UCSD-AML1 (cell line): Measurements from ENCODE around the gene SLC66A3.

Experiments
- DNase-seq: peaks from one replicate; lab custom pipeline; 2025; ENCODE audit not compliant: unreplicated experiment; lab: John Stamatoyannopoulos, UW

SLC66A3 gene

GRCh38 chr2:11155381-11156035, at the start of gene SLC66A3:
TSS of gene SLC66A3 (plus strand) at chr2:11155467. CDS start at chr2:11155547, 80 bp downstream.
- DNase-seq, result peak; percentile 94

DNA sequence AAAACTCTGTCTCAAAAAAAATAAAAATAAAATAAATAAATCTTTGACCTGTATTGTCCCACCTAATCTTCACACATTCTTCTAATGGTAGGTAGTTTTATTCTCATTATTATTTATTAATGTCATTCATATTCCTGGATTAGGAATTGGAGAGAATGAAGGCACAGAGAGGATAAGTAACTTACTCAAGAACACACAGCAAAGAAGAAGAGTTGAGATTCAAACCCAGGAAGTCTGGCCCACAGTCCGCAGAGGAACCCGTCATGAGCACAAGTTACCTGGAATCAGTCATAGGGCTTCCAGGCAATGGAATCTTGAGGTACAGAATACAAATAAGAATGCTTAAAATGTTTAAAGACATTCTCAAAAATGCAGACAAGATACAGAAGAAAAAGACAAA, 46.3 kb upstream of the SLC66A3 start:
- no peak for DNase-seq

- DNase-seq, result no peak
Measured at GRCh38 chr2:11112870-11113428, 42.3 kb upstream of the SLC66A3 start.

- DNase-seq, result no peak
Measured at GRCh38 chr2:11117776-11118175, 37.5 kb upstream of the SLC66A3 start.

DNA sequence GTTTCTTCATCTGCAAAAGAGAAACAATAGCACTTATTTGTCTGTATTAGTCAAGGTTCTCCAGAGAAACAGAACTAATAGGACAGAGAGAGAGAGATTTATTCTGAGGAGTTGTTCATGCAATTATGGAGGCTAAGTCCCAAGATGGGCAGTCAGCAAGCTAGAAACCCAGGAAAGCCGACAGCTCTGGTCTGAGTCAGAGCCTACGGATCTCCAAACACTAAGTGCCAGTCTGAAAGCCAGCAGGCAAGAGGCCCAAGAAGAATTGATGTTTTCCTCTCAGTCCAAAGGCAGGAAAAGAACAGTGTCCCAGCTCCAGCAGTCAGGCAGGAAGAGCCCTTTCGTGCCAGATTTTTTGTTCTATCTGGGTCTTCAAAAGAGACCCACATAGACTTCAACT, 36.5 kb upstream of the SLC66A3 start:
- no peak for DNase-seq

GRCh38 chr2:11121099-11121822, 34.0 kb upstream of the SLC66A3 start:
- DNase-seq, result no peak

GRCh38 chr2:11121823-11122155, 33.5 kb upstream of the SLC66A3 start:
- no peak for DNase-seq

DNA sequence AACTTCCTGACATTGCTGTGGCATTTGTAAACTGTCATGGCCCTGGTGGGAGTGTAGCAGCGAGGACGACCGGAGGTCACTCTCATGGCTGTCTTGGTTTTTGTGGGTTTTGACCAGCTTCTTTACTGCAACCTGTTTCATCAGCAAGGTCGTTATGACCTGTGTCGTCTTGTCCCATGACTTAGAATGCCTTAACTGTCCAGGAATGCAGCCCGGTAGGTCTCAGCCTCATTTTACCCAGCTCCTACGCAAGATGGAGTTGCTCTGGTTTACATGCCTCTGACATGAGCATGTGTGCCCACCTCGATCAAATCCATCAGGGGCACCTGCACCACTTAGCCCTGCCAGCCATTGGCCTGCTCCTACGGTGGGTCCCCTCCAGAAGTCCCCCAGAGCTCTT, 32.9 kb upstream of the SLC66A3 start:
- no peak for DNase-seq

DNA sequence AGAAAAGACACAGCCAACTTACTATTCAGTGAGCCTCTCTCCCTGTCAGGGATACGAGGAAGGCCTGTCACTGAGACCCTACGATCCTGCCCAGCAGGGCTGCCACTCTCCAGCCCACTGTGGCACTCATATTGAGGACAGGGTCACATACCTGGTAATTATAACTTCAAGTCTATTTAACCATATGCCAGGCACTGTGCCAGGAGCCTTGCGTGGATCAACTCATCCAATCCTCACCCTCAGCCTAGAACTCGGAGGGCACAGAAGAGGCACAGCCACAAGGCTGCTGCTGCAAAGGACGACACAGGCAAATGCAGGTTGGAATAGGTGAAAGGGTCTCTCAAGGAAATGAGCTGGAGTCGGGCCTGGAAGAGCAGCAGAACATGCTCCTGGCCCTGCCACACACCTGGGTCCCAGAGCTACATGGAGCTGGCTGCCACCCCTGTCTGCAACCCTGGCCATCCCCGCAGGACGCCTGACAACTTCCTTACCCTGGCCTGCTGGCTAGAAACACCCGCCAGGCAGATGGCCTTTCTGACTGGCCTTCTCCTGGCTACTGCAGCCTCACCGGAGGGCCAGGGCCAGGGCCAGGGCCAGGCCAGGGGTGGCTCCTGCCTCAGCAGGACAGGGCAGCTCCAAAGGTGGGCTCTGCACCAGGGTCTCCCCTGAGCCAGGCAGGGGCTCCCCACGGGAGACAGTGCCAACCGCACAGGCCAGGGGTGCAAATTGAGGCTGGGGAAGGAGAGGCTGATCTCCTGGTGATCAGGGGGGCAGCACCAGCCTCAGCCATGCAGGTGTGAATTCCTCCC, 32.1 kb upstream of the SLC66A3 start:
- no peak for DNase-seq

GRCh38 chr2:11123856-11124759, 31.2 kb upstream of the SLC66A3 start:
- peak; percentile 61 for DNase-seq

DNA sequence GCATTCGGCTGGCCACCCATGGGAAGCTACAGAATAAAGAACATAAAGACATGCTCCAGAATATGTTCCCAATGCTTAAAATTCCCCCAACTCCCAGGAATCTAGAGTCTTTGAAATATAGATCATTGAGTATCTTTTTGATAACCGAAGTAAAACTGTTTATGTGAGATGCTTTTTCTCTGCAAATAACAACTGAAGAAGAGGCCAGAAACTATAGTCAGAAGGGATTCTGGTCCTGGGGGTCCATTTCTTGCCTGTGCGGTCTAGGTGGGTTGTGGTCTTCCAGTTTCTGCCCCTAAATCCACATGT, 30.6 kb upstream of the SLC66A3 start:
- DNase-seq, result no peak

DNA sequence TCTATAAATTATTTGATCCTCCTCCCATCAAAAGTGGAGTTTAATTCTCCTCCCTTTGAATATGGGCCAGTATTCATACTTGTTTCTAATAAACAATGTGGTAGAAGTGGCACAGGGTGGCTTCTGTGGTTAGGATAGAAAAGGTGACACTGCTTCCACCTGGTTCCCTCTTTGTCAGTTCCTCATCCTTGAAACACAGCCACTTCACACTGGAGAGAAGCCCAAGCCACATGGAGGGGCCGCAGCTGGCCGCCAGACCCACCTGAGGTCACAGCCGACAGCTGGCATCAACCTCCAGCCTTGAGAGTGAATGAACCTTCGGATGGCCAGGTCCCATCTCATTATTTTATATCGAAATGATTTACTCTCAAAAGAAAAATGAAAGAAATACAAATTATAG, 27.5 kb upstream of the SLC66A3 start:
- no peak for DNase-seq

- DNase-seq, result no peak
Measured at GRCh38 chr2:11128243-11128951, 26.9 kb upstream of the SLC66A3 start.

DNA sequence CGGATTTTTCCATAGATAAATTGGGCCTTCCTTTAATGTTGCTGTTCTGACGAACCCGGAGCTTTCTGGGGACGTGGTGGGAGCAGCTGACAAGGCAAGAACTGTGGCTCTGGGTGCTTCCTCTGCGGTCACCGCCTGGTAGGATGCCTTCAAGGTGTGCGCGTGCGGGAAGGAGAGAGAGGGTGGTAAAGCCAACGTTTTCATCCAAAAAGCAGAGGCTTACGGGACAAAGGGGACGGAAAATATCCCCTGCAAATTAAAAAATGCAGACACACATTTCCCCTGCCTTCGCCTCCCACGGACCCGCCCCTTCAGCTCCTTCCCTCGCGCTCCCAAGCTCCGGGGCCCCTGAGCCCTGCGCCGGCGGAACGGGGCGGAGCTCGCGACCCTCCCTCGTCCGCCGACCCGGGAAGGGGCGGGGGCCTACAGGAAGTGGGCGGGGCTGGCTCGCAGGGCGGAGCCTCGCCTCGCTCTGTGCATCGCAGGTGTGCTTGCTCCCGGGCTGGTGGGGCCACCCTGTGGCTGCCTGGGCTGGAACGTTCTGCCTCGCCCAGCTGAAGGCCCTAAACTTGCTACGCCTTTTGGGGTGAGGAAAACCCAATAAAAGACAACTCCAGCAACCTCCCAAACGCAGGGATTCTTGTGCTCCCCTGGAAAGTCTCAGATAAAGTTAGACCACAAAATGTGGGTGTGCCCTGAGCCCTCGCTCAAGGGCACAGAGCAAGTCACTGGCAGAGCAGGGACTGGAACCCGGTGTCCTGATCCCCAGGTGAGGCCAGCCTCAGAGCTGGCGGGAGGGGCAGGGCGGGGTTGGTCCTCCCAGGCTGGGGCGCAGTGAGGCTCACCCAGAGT, 25.4 kb upstream of the SLC66A3 start:
- peak; percentile 80 for DNase-seq

DNA sequence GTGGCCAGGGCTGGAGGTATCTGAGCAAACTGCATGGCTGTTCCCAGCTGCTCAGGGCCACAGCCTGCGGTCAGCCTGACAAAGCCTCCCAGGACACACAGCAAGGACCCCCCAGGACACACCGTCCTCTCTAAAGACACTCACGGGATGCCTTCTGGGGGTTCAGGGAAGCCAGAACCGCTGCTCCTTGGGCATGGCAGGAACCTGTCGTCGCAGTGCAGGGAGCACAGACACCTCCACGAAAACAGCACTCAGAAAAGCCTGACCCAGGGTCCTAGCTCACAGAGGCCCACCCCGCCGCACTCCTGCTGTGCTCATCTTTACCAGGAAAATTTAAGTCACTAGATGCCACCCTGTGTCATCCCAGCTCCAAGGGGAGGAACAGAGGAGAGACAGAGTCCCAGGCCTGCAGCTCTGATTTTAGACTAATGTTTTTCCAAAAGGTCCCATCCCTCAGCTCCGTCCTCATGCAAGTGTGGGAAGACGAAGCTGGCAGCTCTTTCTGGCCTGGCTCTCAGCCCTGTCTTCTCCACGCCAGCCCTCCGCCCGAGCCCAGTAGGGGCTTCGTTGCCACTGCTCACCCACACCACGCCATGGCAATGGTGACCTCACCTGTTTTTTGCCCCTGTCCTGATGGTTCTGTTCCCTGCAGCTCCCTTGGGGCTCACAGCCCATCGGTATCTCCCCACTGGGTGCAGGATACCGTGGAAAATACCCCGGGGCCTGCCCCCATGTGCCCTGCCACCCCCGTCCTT, 23.9 kb upstream of the SLC66A3 start:
- DNase-seq, result no peak

DNA sequence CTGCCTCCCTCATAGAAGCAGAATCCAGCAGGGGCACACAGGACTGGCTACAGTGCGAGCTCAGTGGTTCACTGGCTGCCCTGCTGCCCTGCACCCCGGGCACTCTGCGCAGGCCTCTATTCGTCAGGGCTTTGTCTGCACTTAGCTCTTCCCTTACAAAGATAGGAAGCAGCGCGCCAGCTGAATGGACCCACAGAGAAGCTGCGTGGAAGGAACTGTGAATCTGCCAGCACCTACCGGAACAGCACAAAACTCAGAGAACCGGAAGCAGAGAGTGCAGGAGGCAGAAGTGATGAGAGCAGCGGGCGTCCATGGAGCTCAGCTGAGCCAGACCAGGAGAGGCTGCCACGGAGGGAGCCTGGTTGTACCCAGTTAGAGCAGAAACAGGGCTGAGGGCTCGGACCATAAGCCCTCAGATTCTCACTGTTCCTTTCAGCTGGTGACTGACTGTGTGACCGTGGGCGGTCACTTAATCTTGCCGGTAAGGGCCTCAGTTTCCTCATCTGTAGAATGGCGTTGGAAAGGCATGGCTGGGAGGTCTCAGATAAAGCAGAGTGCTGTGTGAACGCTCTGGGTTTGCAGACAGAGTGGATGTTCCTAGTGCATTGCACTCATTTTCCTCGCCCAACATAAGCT, 23.1 kb upstream of the SLC66A3 start:
- no peak for DNase-seq

DNA sequence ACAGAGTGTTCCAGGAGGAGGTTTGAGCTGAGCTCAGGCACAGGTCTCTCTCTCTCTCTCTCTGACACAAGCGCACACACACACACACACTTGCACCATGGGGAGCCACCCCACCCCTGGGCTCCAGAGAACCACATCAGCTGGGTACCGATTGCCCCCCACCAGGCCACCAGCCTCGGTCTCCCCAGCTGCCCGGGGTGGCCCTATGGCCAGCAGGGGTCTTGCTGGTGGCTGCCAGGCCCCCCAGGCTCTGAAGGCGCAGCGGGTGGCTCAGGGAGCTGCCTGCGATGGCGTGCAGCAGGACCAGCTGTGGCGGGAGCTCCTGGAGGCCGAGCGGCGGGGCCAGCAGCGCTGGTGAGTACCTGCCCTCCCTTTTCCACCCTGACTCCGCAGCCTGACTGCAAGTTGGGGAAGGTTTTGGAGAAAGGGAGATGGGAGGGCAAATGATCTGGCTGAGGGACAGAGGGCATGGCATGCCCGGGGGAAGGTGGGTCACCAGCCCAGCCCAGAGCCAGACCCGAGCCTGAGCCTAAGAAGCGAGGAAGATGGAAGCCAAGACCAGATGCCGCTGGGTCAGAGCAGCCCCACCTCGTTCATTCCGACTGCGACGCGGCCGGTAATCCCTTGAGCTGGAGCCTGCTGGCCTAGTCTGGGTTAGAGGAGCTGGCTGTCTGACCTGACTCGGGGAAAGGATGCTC, 21.9 kb upstream of the SLC66A3 start:
- DNase-seq, result no peak

GRCh38 chr2:11133936-11134320, 21.3 kb upstream of the SLC66A3 start:
- no peak for DNase-seq
